OCI-LY1 (cell line): ENCODE data around the gene TOP1.
A peak's percentile ranks its signal among the peaks of the same experiment; 100 is the strongest.

Experiments
- H2AFZ ChIP-seq: fragments of 200-600 bp; sonication (generic), shearing (Covaris generic); 2 replicates; pipeline ENCODE4 v1.6.0; 2014; ENCODE audit warnings: antibody characterized with exemption, mild to moderate bottlenecking, low read length
- H3F3A ChIP-seq: fragments of 200-600 bp; sonication (generic), shearing (Covaris generic); 2 replicates; pipeline ENCODE4 v1.6.0; 2014; ENCODE audit warnings: mild to moderate bottlenecking, antibody characterized with exemption, low read length, moderate library complexity; ENCODE audit not compliant: insufficient read depth
- H3K27ac ChIP-seq: fragments of 200-600 bp; sonication (generic); 2 replicates; pipeline ENCODE4 v1.5.1; 2014; ENCODE audit warnings: low read length, mixed run types, mild to moderate bottlenecking, low read depth; ENCODE audit not compliant: poor library complexity, severe bottlenecking
- H3K27me3 ChIP-seq: fragments of 200-600 bp; sonication (generic); 2 replicates; pipeline ENCODE4 v1.6.0; 2014; ENCODE audit warnings: antibody characterized with exemption, mild to moderate bottlenecking, low read length, moderate library complexity; ENCODE audit not compliant: insufficient read depth
- H3K36me3 ChIP-seq: fragments of 200-600 bp; sonication (generic); 2 replicates; pipeline ENCODE4 v1.6.1; 2014; ENCODE audit warnings: mild to moderate bottlenecking, antibody characterized with exemption, low read length, moderate library complexity, mixed read lengths; ENCODE audit not compliant: insufficient read depth
- H3K4me1 ChIP-seq: fragments of 200-600 bp; sonication (generic); 2 replicates; pipeline ENCODE4 v1.5.1; 2014; ENCODE audit warnings: mild to moderate bottlenecking, low read length, moderate library complexity; ENCODE audit not compliant: insufficient read depth, severe bottlenecking
- H3K4me2 ChIP-seq: fragments of 200-600 bp; sonication (generic), shearing (Covaris generic); 2 replicates; pipeline ENCODE4 v1.6.1; 2014; ENCODE audit warnings: low read length
- H3K4me3 ChIP-seq: fragments of 200-600 bp; sonication (generic); 2 replicates; pipeline ENCODE4 v1.5.1; 2014; ENCODE audit warnings: low read length, low read depth, mild to moderate bottlenecking, mixed read lengths; ENCODE audit not compliant: poor library complexity, severe bottlenecking
- H3K79me2 ChIP-seq: fragments of 200-600 bp; shearing (Covaris generic); 2 replicates; pipeline ENCODE4 v1.6.1; 2016; ENCODE audit warnings: mixed run types, low read length, mixed read lengths; ENCODE audit not compliant: insufficient read depth
- H3K9ac ChIP-seq: fragments of 200-600 bp; sonication (generic), shearing (Covaris generic); 2 replicates; pipeline ENCODE4 v1.6.1; 2014; ENCODE audit warnings: mild to moderate bottlenecking, low read length, mixed read lengths
- H3K9me2 ChIP-seq: fragments of 200-600 bp; sonication (generic), shearing (Covaris generic); 2 replicates; pipeline ENCODE4 v1.6.1; 2014; ENCODE audit warnings: low read depth, mild to moderate bottlenecking, low read length, mixed read lengths
- H3K9me3 ChIP-seq: fragments of 200-600 bp; shearing (Covaris generic); 2 replicates; pipeline ENCODE4 v1.6.1; 2014; ENCODE audit warnings: low read length, mixed read lengths
- H4K20me1 ChIP-seq: fragments of 200-600 bp; sonication (generic), shearing (Covaris generic); 2 replicates; pipeline ENCODE4 v1.6.0; 2016; ENCODE audit warnings: mild to moderate bottlenecking, low read length; ENCODE audit not compliant: insufficient read depth
- EZH2 ChIP-seq: fragments of 200-600 bp; sonication (generic), shearing (Covaris generic); IDR thresholded peaks from 2 replicates; pipeline ENCODE4 v1.8.0; 2017; ENCODE audit warnings: borderline replicate concordance, mixed run types, mild to moderate bottlenecking, antibody characterized with exemption, low read length, moderate library complexity, mixed read lengths
- TF ChIP-seq, protein P1 (sequence below): fragments of 200-600 bp; sonication (generic), shearing (Covaris generic); IDR thresholded peaks from 2 replicates; pipeline ENCODE4 v1.5.1; 2017; ENCODE audit warnings: mild to moderate bottlenecking, antibody characterized with exemption, low read length, moderate library complexity, mixed read lengths

Gene TOP1

DNA sequence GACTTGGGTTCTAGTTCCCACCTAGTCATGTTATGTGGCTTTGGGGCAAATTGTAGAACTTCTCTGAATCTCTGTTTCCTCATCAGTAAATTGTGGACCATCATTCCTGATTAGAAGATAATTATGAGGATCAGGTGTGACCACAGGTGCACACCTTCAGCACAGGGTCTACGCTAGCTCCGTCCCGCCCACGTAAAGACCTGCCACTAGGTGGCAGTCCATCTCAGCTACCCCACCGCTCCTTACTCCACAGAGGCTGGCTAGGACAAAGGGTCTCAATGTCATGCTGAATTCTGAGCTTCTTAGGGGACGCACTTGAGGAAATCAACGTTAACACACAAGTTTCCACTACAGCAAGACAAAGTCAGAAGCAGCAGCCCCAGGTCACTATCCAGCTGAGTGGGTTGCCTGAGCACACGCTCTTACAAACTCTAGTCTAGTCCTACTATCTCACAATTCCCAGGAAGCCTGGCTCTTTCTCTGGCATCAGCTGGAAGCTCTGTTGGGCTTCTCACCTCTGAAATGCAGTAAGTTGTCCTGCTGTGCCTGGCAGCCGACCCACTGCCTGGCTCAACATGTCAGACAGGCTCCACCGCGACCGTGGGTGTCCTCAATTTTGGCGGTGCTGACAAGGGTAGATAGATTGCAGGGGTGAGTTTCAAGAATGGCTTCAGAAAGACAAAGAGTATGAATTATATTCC, 106.7 kb downstream of the TOP1 start:
- TF ChIP-seq EZH2, result no peak
- TF ChIP-seq, protein P1, sequence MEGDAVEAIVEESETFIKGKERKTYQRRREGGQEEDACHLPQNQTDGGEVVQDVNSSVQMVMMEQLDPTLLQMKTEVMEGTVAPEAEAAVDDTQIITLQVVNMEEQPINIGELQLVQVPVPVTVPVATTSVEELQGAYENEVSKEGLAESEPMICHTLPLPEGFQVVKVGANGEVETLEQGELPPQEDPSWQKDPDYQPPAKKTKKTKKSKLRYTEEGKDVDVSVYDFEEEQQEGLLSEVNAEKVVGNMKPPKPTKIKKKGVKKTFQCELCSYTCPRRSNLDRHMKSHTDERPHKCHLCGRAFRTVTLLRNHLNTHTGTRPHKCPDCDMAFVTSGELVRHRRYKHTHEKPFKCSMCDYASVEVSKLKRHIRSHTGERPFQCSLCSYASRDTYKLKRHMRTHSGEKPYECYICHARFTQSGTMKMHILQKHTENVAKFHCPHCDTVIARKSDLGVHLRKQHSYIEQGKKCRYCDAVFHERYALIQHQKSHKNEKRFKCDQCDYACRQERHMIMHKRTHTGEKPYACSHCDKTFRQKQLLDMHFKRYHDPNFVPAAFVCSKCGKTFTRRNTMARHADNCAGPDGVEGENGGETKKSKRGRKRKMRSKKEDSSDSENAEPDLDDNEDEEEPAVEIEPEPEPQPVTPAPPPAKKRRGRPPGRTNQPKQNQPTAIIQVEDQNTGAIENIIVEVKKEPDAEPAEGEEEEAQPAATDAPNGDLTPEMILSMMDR, result peak; percentile 94
- no peaks in the 10 kb centered on the region for H3K79me2 ChIP-seq
- H3K27me3 ChIP-seq, result no peaks in the 10 kb centered on the region
- H3K9ac ChIP-seq, result no peak overlapping the region
- no peaks in the 10 kb centered on the region for H3K9me3 ChIP-seq
- no peak overlapping the region for H3K4me2 ChIP-seq
- peak overlapping the region; percentile 3 for H3K27ac ChIP-seq
- H4K20me1 ChIP-seq, result no peaks in the 10 kb centered on the region
- peaks cover 5% of the 10 kb centered on the region for H3F3A ChIP-seq
- no peaks in the 10 kb centered on the region for H3K36me3 ChIP-seq
- peaks cover 52% of the 10 kb centered on the region for H3K4me1 ChIP-seq
- H3K4me3 ChIP-seq, result no peak overlapping the region
- no peaks in the 10 kb centered on the region for H3K9me2 ChIP-seq
- H2AFZ ChIP-seq, result no peak overlapping the region

DNA sequence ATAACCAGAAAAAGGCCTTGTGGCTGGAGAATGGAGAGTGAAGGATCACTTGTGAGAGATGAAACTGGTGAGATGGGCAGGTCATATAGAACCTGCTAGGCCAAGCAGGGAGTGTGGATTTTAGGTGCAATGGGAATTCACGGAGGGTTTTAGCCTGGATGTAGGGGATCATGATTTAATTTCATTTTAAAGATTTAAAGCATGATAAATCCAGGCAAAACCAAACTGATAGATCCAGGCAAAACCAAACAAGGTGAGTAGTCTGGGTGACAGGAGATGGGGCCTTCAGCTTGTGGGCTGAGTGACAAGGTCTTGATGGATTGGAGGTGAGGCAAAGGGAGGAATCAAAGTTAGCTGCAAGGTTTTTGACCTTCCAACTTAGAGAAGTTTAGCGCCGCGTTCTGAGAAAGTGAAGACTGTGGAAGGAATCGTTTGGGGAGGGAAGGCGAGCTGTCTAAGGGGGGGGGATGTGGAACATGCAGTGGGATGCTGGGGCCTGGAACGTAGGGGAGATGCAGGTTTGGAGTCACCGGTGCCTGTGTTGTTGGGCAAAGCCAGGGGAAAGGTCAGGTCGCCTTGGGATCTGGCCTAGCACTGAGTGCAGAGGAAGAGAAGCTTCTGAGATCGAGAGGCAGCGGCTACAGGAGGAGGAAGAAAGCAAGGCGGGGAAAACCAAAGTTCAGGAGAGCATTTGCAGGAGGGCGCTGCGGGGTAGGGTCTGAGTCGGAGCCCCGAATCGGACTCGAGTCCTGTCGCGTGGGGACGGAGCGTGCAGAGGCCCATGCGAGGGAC, 107.5 kb downstream of the TOP1 start:
- peak overlapping the region; percentile 81 for H3K4me3 ChIP-seq
- TF ChIP-seq, protein P1, result no peak
- no peak for TF ChIP-seq EZH2
- H3K36me3 ChIP-seq, result no peaks in the 10 kb centered on the region
- no peaks in the 10 kb centered on the region for H3K79me2 ChIP-seq
- H3K27ac ChIP-seq, result peak overlapping the region; percentile 22
- no peaks in the 10 kb centered on the region for H3K27me3 ChIP-seq
- peak overlapping the region; percentile 82; the same call in 1 of the 2 replicates for H3K9ac ChIP-seq
- peaks cover 5% of the 10 kb centered on the region for H3F3A ChIP-seq
- no peaks in the 10 kb centered on the region for H3K9me2 ChIP-seq
- H3K4me1 ChIP-seq, result peaks cover 59% of the 10 kb centered on the region
- H3K4me2 ChIP-seq, result peak overlapping the region; percentile 67
- no peak overlapping the region for H2AFZ ChIP-seq
- H4K20me1 ChIP-seq, result no peaks in the 10 kb centered on the region
- no peaks in the 10 kb centered on the region for H3K9me3 ChIP-seq

DNA sequence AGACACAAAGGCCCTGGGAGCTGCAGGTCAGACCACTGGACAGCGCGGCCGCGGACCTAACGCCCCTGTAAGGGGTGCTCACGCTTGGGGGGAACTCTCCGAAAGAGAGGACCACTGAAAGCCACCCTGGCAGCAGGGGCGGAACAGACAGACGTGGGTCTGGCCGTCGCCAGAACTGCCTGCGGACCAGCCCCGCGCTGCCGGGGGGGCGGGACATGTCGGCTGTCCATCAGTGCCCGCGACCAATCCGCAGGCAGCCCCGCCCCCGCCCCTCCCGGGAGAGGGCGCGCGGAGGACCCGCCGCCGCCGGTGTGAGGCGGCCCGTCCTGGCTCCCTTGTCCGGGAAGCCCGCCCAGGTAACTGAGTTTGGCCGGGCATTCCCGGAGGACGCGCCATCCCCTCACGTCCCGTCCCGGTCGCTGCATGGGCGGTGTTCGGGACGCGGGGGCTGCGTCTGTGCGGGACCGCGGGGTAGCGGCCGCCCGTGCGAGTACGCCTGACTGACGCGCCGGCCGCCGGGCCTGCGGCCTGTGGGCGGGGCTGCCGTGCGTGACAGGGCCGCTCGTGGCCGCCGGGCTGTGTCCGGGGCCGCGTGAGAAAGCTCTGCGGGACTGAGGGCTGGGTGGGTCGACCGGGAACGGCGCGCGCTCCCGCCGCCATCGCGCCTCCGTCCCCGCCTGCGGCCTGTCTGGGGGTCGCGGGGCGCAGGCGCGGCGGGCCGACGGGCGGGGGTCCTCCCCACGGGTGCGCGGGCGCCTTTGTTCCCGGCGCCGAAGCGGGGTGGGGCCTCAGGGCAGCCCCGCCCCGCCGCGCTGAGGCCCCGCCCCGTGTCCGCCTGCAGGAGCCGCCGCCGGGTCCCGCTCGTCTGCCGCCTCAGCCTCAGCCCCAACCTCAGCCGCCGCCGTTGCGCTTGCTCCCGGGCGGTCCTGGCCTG, 108.3 kb downstream of the TOP1 start, which contains the start of gene PLCG1:
TSS of gene PLCG1 (plus strand) at position 864 of the 934 bp plus-strand sequence. CDS start 99 bp downstream, outside the sequence.
- Histone ChIP-seq H3K4me2 (peak within 1 kb of the TSS; percentile 67), H3K4me1 (peaks cover 65% of the 10 kb centered on the region), H3K36me3 (no peaks in the 10 kb centered on the region), H3K9me2 (no peaks in the 10 kb centered on the region), H3K4me3 (peak within 1 kb of the TSS; percentile 81), H3K79me2 (peaks cover 8% of the 10 kb centered on the region), H3F3A (peaks cover 5% of the 10 kb centered on the region), H3K9me3 (no peaks in the 10 kb centered on the region), H3K9ac (peak within 1 kb of the TSS; percentile 82), H3K27ac (peak within 1 kb of the TSS; percentile 79), H4K20me1 (no peaks in the 10 kb centered on the region), H3K27me3 (no peaks in the 10 kb centered on the region), H2AFZ (no peak within 1 kb of the TSS)
- TF ChIP-seq EZH2, result no peak
- TF ChIP-seq, protein P1, result no peak
